H7 (cell line): ENCODE results near the gene COG8. TPM values are rescaled to one million over a fixed set of nuclear protein-coding genes. Genes with fewer than 3 reads are reported as not detected.

Source experiments
- DNase-seq: peaks from one replicate; pipeline ENCODE4 v3.0.0; 2012
- H3K27me3 ChIP-seq: 2 replicates; pipeline ENCODE4 v1.6.0; 2011; ENCODE audit warnings: mild to moderate bottlenecking, low read length; ENCODE audit not compliant: control insufficient read depth, insufficient read depth
- H3K36me3 ChIP-seq: replicated peaks from 2 replicates; pipeline ENCODE4 v1.5.1; 2011; ENCODE audit warnings: low read length; ENCODE audit not compliant: control insufficient read depth, insufficient read depth
- H3K4me3 ChIP-seq: 2 replicates; pipeline ENCODE4 v1.5.1; 2011; ENCODE audit warnings: low read depth, mild to moderate bottlenecking, control low read depth, low read length, moderate library complexity; ENCODE audit not compliant: insufficient read depth
- total RNA-seq: library from RNA; depleted of rRNA; stranded (reverse); fragments of >200 nt; shearing (Covaris generic); gene quantifications from 2 replicates; pipeline ENCODE4 v1.2.3, GENCODE V29; 2014; rRNA removed

COG8 gene
- 63.1 and 71.0 TPM in 2 replicates for total RNA-seq

- peak within 1 kb of the TSS; percentile 100 for H3K4me3 ChIP-seq
- no peaks in the 10 kb centered on the region for H3K27me3 ChIP-seq
- peaks cover 28% of the 10 kb centered on the region for H3K36me3 ChIP-seq
- DNase-seq: peak; percentile 95
These were observed at the start of gene COG8, which contains the start of gene NIP7 for GRCh38 chr16:69339289-69340094. Gene COG8 (minus strand): TSS chr16:69339564. CDS start chr16:69339552, 12 bp downstream. Gene NIP7 (plus strand): TSS chr16:69339772. CDS start chr16:69339830, 58 bp downstream.

DNA sequence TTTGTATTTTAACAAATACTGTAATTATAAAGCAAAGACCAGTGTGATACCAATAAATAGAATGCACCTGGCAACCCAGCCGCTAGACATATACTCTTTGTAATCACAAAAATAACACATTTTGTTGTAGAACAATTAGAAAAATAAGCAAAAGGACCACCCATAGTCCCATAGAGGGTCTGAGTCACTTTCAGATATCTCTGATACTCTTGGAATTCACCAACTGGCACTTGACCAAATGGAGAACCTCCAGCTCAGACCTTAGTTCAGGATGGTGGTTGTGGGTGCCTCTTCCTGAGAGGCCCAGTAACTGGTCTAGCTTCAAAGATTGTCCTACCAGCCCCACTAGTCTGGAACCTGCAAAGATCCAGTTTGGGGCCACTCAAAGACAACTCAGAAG, 47.2 kb upstream of the COG8 start:
- peaks cover 14% of the 10 kb centered on the region for H3K36me3 ChIP-seq
- DNase-seq: no peak
- no peaks in the 10 kb centered on the region for H3K27me3 ChIP-seq
- no peak overlapping the region for H3K4me3 ChIP-seq

- DNase-seq: no peak
- H3K4me3 ChIP-seq: peak overlapping the region; percentile 48
- peaks cover 14% of the 10 kb centered on the region for H3K36me3 ChIP-seq
- H3K27me3 ChIP-seq: no peaks in the 10 kb centered on the region
These were observed 45.6 kb upstream of the COG8 start for GRCh38 chr16:69384974-69385373.

- no peaks in the 10 kb centered on the region for H3K27me3 ChIP-seq
- peaks cover 24% of the 10 kb centered on the region for H3K36me3 ChIP-seq
- no peak overlapping the region for H3K4me3 ChIP-seq
- no peak for DNase-seq
These were observed 43.1 kb upstream of the COG8 start for GRCh38 chr16:69382421-69382820.

GRCh38 chr16:69381231-69381630, 41.9 kb upstream of the COG8 start:
- no peak for DNase-seq
- H3K36me3 ChIP-seq: peaks cover 24% of the 10 kb centered on the region
- no peaks in the 10 kb centered on the region for H3K27me3 ChIP-seq

DNA sequence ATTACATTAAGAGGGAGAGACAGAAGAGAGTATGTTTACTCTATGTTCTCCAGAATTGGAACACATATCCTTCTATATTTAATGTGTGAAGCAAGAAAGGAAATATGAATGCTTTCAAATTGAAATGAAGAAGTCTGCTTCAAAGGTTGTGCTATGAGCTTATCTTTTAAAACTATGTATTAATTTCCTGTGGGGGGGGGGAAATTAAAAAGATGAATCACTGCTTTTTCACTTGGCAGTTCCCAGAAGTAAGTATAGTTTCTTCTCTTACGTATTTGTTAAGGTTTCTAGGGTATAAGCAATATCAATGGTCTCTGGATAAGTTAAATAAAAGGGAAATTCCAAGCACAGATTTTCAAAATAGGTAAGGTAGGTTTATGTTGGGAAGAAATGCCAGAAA, 39.4 kb upstream of the COG8 start:
- no peak for DNase-seq
- peaks cover 21% of the 10 kb centered on the region for H3K36me3 ChIP-seq
- H3K27me3 ChIP-seq: no peaks in the 10 kb centered on the region

More at GRCh38 chr16:69381231-69381630, 41.9 kb upstream of the COG8 start:
- H3K4me3 ChIP-seq: no peak overlapping the region

GRCh38 chr16:69378036-69378435, 38.7 kb upstream of the COG8 start:
- H3K4me3 ChIP-seq: no peak overlapping the region
- H3K36me3 ChIP-seq: peaks cover 19% of the 10 kb centered on the region
- DNase-seq: no peak
- H3K27me3 ChIP-seq: no peaks in the 10 kb centered on the region

More for the DNA sequence above, 39.4 kb upstream of the COG8 start:
- H3K4me3 ChIP-seq: no peak overlapping the region

GRCh38 chr16:69376393-69377059, 37.2 kb upstream of the COG8 start:
- Histone ChIP-seq H3K4me3 (no peak overlapping the region), H3K27me3 (no peaks in the 10 kb centered on the region), H3K36me3 (peaks cover 11% of the 10 kb centered on the region)
- DNase-seq: no peak

GRCh38 chr16:69373019-69373418, 33.7 kb upstream of the COG8 start:
- H3K4me3 ChIP-seq: no peak overlapping the region
- no peaks in the 10 kb centered on the region for H3K27me3 ChIP-seq
- no peak for DNase-seq
- peaks cover 18% of the 10 kb centered on the region for H3K36me3 ChIP-seq

DNA sequence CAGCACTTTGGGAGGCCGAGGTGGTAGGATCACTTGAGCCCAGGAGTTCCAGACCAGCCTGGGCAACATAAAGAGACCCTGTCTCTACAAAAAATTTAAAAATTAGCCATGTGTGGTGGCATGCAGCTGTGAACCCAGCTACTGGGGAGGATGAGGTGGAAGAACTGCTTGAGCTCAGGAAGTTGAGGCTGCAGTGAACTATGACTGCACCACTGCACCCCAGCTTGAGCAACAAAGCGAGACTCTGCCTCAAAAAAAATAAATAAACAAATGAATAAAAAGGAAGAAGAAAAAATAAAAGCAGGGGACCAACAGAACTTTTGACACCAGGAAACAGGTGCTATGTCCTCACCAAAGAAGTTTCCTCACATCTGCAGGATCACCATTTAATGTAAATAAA, 32.2 kb upstream of the COG8 start:
- no peaks in the 10 kb centered on the region for H3K27me3 ChIP-seq
- DNase-seq: no peak
- peaks cover 24% of the 10 kb centered on the region for H3K36me3 ChIP-seq
- no peak overlapping the region for H3K4me3 ChIP-seq

GRCh38 chr16:69368866-69369265, 29.5 kb upstream of the COG8 start:
- peaks cover 33% of the 10 kb centered on the region for H3K36me3 ChIP-seq
- no peak for DNase-seq
- H3K27me3 ChIP-seq: no peaks in the 10 kb centered on the region
- H3K4me3 ChIP-seq: no peak overlapping the region

DNA sequence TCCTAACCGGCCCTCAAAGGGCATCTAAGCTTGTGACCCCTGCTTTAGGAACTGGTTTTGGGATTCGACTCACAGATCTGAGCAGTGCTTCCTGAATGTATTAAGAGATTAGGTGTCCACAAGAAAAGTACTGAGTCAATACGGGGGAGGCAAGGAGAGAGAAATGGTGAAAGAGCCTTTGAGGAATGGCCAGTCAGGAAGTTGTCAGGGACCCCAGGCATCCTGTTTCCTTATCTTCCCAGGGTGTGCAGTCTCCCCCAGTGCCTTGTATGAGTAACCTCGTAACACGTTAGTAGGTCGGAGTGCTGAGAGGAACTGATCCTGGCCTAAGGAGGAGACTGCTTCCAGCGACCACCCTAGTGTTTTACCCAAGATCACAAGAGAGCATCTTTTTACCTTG, 28.6 kb upstream of the COG8 start:
- H3K4me3 ChIP-seq: no peak overlapping the region
- no peaks in the 10 kb centered on the region for H3K27me3 ChIP-seq
- peaks cover 33% of the 10 kb centered on the region for H3K36me3 ChIP-seq
- DNase-seq: no peak

DNA sequence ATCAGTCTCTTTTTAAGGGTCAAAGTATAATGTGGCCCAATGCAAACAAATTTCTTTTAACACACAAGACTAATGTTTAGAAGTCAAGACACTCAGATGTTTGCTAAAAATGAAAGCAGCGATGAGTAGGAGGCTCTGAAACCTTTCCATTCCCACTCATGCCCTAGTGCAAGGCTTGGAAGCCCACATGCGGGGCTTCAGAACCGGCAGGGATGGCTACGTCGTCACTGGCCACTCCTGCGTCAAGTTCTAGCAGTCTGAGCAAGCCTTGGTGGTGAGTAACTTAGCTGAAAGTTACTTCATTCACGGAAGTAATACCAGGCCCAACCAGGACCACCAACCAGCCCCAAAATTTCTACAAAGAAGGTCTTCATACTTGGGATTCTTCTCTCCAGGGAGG, 27.1 kb upstream of the COG8 start:
- Histone ChIP-seq H3K4me3 (no peak overlapping the region), H3K27me3 (no peaks in the 10 kb centered on the region), H3K36me3 (peaks cover 31% of the 10 kb centered on the region)
- DNase-seq: no peak

DNA sequence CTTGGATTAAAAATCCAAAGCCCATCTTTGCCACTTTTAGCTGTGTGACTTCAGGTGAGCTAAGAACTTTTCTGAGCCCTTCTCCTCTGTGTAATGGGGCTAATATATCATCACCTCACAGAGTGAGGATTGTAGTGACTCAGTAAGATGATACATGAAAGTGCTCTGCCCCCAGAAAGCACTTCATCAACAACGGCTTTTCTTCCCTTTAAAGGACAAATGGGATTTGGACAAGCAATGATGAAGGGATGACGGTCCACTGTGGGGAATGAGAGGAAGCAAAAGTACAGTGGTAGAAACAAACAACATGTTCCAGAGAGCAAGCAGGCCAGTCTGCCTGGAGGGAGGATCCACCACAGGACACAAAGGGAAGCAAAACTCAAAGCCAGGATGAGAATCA, 26.5 kb upstream of the COG8 start:
- no peak for DNase-seq
- no peaks in the 10 kb centered on the region for H3K27me3 ChIP-seq
- peaks cover 31% of the 10 kb centered on the region for H3K36me3 ChIP-seq
- no peak overlapping the region for H3K4me3 ChIP-seq

DNA sequence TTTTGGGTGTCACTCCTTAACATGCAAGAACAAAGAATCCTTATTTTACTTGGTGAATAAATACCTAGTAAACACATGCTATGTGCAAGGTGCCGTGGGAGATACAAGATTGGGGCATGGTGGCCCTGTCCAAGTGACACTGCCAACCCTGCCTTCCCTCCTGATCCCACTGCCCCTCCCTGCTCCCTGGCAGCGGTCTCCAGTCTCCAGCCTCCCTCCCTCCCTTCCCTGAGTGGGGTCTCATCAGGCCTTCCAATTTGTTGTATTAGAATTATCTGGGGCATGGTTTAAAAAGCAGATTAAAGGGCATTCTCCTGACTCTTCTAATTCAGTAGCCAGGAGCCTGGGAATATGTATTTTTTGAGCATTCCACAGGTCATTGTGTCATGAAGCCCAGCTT, 24.7 kb upstream of the COG8 start:
- H3K4me3 ChIP-seq: no peak overlapping the region
- H3K27me3 ChIP-seq: no peaks in the 10 kb centered on the region
- DNase-seq: no peak
- H3K36me3 ChIP-seq: peaks cover 22% of the 10 kb centered on the region
